RPMI7951 (cell line): Measurements from ENCODE around the gene CDK5R1. TPM values are rescaled to one million over a fixed set of nuclear protein-coding genes. Genes with fewer than 3 reads are reported as not detected.
"Not testable (repeated sequence)": the region's sequence is repeated elsewhere in the genome, so short reads cannot be mapped to it uniquely, and the experiment has no call there.

Experiments
- DNase-seq: peaks from one replicate; pipeline ENCODE4 v3.0.0-alpha.2; 2012; ENCODE audit warnings: low read depth
- total RNA-seq: library from RNA; depleted of rRNA; stranded (reverse); fragments of >200 nt; shearing (Covaris generic); gene quantifications from 2 replicates; pipeline ENCODE4 v1.2.3, GENCODE V29; 2014

Gene CDK5R1
- total RNA-seq, 1 experiment from 2014 or later: 3.4 TPM

GRCh38 chr17:32516940-32517701 is 30.3 kb downstream of the CDK5R1 start:
- DNase-seq: no peak

GRCh38 chr17:32517982-32518381 is 31.2 kb downstream of the CDK5R1 start:
- DNase-seq: no peak

GRCh38 chr17:32518646-32519227 is 31.9 kb downstream of the CDK5R1 start:
- DNase-seq: no peak

GRCh38 chr17:32519228-32520103 is 32.7 kb downstream of the CDK5R1 start:
- peak; percentile 56 for DNase-seq

- peak; percentile 66 for DNase-seq
Observed at GRCh38 chr17:32520104-32520701, 33.4 kb downstream of the CDK5R1 start.

- DNase-seq: no peak
Observed at GRCh38 chr17:32520737-32521404, 34.1 kb downstream of the CDK5R1 start.

- DNase-seq: no peak
Observed at GRCh38 chr17:32523017-32523680, 36.4 kb downstream of the CDK5R1 start.

- peak; percentile 31 for DNase-seq
Observed at GRCh38 chr17:32523827-32524552, 37.2 kb downstream of the CDK5R1 start.

GRCh38 chr17:32524553-32524880 is 37.7 kb downstream of the CDK5R1 start:
- not testable (repeated sequence) for DNase-seq

GRCh38 chr17:32525122-32525521 is 38.3 kb downstream of the CDK5R1 start:
- DNase-seq: peak; percentile 84

GRCh38 chr17:32527146-32527545 is 40.4 kb downstream of the CDK5R1 start:
- no peak for DNase-seq

- DNase-seq: no peak
Observed at GRCh38 chr17:32528825-32529224, 42.0 kb downstream of the CDK5R1 start.

GRCh38 chr17:32529604-32530003 is 42.8 kb downstream of the CDK5R1 start:
- DNase-seq: no peak

- no peak for DNase-seq
Observed at GRCh38 chr17:32533296-32533695, 46.5 kb downstream of the CDK5R1 start.

- peak; percentile 83 for DNase-seq
Observed at GRCh38 chr17:32536736-32537643, 50.2 kb downstream of the CDK5R1 start.
